ACHN (cell line): Measurements from ENCODE around the gene C3.

Experiments
- DNase-seq: peaks from one replicate; pipeline ENCODE4 v3.0.0-alpha.2; 2015
- in situ Hi-C: cut with HindIII; loops from 2 replicates; pipeline ENCODE4 v1.10.0; 2017; ENCODE audit warnings: low sequenced_read_pairs, low pct_ligation_motif_present, low pct_unique_long_range_greater_than_20kb

Gene C3

DNA sequence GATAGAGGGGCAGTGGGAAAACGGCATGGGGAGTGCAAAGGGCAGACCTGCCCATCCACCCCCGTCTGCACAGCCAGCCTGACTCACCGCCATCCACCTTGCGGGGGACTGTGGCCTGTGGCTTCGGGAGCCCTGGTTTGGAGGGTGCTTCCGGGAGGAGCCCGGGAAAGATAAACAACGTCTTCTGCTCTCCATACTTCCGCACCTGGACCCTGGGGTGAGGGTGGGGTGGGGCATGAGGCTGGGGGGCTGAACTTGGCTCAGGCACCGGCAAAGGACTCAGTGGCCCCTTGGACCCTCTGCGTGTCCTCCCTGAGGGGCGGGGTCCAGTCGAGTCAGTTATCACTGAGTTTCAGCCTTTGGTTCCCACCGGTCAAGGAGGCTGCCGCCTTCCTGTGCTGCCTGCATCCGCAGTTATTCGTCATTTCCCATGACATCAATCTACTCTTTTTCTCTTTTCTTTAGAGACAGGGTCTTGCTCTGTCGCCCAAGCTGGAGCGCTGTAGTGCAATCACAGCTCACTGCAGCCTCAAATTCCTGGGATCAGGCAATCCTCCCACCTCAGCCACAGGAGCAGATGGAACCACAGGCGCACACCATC lies 13.7 kb upstream of the C3 start:
- in situ Hi-C loops = no loop called here
- DNase-seq = no peak

DNA sequence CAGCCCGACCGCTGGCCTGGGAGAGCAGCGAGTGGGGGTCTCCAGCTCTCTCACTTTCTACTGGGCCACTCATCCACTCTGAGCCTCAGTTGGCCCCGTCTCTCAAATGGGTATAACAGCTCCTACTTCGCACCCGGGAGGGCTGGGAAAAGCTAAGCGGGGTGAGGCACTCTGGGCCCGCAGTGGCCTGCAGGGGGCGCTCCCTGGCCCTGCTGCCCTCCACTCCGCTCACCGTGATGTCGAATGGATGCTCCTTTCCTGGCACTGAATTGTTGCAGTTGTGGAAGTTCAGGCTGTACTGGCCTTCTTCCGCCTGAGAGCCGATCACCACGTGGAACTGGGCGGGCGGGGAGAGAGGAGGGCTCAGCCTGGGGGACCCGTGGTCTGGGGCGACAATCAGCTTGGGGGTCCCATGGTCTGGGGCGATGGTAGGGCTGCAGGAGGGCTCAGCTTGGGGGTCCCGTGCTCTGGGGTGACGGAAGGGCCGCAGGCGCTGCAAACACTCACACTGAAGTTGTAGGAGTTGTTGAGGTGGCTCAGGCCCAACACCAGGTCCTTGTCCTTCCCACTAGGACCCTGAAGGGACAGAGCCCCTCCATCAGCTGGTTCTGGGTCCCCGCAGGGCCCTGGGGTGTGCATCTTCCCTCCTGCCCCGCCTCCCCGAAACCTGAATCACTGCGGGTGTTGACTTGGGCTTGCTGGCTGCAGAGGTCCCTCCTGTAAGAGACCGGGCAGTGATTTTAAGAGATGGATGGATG lies 13.1 kb upstream of the C3 start:
- in situ Hi-C loops = no loop called here

DNA sequence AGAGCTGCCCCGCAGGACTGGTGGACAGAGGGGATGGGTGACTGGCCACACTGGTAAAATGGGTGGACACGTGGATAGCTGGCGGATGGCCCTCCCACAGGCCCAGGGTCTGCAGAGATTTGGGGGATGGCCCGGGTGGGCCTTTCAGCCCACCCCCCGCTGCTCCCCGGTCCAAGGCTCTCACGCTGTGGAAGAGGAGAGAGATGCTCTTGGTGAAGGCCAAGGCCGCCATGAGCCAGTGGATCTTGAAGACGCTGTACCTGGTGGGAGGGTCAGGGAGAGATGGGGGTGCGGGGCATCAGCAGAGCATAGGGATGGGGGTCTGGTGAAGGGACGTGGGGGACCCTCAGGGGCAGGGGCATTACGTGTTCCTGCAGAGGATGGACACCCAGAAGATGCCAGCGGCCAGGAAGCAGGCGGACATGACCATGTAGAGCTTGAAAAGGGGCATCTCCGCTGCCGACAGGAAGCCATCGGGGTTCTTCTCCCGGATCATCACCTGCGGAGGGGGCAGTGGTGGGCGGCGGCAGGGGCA lies 12.4 kb upstream of the C3 start:
- no peak for DNase-seq
- in situ Hi-C loops = no loop called here

More for the DNA sequence above, 13.1 kb upstream of the C3 start:
- DNase-seq = no peak

DNA sequence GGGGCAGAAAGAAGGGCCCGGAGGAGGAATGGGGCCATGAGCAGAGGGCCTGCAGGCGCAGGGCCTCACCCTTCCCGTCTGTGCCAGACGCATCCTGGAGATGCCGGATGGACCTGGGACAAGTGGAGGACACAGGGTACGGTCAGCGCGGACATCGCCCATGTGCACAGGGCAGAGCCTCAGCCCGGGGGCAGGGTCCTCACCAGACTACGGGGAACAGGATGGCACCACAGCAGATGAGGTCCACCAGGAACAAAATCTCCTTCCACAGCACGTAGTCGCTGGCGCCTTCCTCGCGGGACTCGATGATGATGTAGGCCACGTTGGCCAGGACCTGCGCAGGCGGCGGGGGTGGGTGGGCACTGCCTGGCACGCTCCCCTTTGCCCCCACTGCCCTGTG lies 11.4 kb upstream of the C3 start:
- DNase-seq = no peak
- in situ Hi-C loops = no loop called here

DNA sequence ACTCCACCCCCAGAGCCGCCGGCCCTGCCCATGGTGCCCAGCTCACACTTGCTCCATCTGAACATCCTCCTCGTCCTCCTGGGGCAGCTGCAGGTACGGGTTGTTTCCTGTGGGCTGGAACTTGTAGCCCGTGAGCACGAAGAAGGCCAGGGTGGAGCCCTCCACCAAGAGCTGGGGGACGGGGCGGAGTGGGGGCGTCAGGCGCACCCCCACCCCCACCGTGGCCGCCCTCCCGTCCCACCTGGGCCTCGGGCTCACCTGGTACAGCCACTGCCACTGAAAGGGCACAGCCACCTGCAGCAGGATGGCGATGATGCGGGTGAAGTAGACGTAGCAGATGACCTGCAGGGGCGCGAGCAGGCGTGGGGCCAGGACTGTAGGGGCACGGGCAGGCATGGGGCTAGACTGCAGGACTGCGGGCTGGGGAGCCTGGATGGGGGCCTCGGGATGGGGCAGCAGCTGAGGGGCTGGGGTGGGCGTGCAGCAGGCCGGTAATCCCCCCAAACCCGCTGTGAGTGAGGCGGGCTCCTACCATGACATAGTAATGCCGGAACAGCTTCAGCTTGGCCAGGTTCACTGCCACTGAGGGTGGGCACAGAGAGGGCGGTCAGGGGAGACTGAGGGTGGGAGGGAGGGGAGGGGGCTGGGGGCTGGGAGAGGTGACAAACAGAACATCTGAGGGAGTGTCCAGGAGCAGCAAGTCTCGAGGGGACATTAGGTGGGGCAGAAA lies 10.7 kb upstream of the C3 start:
- DNase-seq = no peak
- in situ Hi-C loops = no loop called here

DNA sequence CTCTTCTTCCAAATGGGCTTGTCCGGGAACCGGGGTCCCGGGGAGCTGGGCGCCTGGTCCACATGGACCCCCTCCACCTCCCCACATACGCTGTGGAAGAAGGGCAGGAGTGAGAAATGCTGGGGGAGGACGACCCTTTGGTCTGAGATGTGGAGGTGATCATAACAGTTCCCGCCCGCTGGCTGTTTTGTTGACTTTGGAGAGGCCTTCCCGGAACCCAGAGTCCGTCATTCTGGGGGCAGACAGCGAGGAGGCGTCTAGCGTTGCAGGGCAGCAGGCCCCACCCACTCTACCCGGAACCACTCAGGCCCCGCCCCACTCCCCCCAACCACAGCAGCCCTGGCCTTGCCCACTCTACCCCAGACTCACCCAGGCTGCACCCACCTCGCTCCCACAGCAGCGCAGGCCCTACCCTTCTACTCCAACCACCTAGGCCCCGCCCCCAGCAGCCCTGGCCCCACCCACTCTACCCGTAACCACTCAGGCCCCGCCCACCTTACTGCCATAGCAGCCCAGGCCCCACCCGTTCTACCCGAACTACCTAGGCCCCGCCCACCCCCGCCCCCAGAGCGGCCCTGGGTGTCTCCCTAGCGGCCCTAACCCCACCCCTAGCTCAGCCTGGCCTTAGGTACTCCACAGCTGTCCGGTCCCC lies 9.8 kb upstream of the C3 start:
- no peak for DNase-seq
- in situ Hi-C loops = no loop called here

DNA sequence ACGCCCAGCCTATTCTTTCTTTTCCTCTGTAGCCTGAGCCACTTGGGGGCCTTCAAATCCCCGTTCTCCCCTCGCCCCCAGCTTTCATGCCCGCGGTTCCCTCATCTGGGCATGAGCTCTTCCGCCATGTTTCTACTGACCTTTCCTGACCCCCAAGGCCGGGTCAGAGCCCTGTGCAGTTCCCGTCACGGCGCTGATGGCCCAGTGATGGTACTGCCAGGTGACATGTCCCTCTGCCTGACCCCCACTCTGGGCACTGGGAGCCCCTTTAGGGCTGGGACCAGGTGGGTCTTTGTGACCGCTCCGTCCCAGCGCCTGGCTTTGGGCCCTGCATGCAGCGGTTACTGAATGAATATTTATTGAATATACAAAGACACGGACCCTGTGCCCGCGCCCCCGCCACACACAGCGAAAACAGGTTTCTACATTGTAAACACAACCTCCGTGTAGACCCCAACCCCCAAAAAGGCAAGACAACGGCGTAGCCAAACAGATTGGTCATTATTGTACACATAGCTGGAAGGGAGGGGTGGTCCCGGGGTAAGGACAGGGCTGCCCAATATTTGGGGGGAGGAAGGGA lies 9.2 kb upstream of the C3 start:
- in situ Hi-C loops = no loop called here
- no peak for DNase-seq

DNA sequence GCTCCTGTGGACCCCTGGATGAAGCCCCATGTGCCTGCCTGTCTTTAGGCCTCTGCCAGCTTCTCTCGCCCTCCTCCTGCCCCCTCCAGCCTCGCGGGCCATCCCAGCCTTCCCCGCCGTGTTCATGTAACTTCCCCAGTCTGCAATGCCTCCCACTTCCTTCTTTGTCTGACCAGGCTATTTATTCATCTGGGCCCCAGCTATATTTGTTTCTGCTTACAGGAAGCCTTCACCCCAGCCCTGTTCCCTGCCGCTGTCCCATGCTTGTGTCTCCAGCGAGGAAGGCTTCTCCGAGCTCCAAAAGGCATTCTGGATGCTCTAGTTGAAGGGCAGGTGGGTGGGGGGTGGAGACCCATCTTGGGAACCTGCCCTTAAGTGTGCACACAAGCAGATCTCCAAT lies 7.9 kb upstream of the C3 start:
- in situ Hi-C loops = no loop called here
- no peak for DNase-seq

DNA sequence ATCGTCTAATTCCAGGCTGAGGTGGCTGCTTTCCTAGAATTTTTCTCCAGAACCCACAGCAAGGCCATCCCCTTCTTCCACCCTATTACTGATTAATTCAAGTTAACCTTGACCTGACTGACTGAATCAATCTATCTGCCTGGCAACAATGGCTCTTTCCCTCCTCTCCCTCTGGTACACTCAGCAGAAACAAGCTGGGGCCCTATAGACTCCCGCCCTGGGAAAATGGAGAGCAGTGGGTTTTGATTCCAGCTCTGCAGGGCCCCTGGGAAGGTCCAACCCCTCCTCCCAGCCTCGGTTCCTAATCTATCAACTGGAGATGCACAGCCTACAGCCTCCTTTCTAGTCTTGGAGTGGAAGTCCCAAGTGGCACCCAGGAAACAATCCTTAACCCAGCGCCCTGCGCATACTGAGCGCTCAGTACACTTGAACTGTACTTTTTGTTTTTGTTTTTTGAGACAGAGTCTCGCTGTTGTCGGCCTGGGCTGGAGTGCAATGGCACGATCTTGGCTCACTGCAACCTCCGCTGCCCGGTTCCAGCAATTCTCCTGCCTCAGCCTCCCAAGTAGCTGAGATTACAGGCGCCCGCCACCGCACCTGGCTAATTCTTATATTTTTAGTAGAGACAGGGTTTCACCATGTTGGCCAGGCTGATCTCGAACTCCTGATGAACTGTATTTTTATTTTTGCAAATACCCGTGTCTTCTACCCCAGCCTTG lies 5.2 kb upstream of the C3 start:
- peak; percentile 40 for DNase-seq
- in situ Hi-C loops = no loop called here

DNA sequence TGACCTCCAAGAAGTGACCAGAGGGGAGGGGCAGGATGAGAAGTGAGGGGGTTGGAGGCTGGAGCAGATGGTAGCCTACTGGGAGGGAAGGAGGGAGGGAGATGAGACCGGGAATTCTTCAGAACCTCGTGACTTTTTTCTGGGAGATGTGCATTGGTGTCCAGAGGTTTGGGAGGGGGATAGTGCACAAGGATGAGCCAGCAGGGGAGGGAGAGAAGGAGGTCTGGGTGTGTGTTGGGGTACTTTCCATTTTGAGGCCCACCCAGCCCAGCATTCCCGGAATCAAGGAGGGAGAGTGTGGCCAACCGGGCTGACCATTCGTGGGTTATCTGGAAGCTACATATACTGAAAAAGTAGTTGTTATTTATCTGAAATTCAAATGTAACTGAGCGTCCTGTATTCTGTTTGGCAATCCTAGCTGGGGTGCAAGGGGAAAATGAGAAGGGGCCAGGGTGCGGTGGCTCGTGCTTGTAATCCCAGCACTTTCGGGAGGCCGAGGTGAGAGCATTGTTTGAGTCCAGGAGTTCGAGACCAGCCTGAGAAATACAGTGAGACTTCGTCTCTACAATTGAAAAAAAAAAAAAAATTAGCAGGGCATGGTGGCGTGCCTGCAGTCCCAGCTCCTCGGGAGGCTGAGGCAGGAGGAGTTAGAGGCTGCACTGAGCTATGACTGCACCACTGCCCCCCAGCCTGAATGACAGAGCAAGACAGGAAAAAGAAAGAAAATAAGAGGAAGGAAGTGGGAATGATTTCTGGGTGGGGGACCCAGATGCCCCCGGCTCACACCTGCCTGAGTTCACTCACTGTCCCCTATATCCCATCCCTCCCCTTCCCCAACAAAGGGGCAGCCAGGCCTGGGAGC lies 4.4 kb upstream of the C3 start:
- DNase-seq = no peak
- in situ Hi-C loops = no loop called here

DNA sequence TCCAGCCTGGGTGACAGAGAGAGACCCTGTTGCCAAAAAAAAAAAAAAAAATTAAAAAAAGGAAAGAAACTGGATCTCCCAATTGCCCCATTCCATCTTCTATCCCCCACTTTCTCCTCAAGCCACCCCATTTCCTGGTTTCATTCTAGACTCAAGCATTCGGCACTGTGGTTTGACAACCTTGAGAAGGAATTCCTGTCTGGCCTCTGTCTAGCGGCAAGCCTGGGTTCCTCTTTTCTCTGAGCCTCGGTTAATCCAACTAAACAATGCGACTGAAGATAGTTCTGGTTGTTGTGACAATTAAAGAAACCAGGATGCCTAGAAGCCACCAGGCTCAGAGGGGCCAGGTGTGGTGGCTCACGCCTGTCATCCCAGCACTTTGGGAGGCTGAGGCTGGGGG lies 3.3 kb upstream of the C3 start:
- in situ Hi-C loops = no loop called here
- DNase-seq = no peak

DNA sequence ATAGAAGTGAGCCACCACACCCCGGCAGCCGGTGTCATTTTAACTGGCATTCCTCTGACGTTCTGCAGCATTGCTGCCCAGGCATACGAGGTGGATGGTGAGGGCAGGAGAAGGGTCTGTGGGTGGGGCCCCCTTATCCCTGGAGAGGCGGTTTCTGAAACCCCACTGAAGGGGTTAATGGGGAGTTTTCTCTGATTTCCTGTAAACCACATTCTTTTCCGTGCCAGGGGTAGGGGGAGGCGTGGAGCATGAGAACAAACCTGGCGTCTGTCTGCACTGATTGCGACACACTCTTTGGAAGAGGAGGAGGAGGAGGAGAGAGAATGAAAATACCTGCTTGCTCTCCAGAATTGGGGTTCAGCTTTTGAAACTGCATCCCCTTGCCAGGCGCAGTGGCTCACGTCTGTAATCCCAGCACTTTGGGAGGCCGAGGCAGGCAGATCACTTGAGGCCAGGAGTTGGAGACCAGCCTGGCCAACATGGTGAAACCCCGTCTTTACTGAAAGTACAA lies 2.7 kb upstream of the C3 start:
- DNase-seq = peak; percentile 18
- in situ Hi-C loops = no loop called here

DNA sequence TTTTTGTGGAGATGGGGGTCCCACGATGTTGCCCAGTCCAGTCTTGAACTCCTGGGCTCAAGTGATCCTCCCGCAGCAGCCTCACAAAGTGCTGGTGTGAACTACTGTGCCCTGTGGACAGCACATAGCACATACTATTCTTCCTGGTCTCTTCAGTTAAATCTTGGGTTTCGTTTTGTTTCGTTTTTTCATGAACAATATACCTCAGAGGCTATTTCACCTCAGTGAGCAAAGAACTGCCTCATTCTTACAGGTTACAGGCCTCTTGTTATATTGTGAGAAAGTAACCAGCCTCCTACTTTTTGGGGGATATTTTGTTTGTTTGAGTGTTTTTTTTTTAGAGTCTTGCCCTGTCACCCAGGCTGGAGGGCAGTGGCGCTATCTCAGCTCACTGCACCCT lies 1.3 kb upstream of the C3 start:
- DNase-seq = no peak
- in situ Hi-C loops = no loop called here

DNA sequence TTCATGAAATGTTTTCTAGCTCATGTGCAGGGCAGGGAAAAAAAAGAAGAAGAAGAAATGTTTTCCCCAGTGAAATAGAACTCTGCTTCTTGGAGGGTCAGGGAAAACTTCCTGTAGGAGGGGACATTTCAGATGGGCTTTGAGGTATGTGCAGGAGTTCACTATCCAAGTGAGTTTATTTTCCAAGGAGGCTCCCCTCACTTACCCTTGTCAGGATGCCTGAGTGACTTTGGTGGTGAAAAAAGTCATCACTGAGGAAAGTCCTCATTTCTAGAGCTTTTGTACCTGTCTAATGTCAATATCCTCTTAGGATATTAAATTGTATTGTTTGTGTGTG lies 656 bp upstream of the C3 start:
- no peak for DNase-seq
- in situ Hi-C loops = no loop called here

DNA sequence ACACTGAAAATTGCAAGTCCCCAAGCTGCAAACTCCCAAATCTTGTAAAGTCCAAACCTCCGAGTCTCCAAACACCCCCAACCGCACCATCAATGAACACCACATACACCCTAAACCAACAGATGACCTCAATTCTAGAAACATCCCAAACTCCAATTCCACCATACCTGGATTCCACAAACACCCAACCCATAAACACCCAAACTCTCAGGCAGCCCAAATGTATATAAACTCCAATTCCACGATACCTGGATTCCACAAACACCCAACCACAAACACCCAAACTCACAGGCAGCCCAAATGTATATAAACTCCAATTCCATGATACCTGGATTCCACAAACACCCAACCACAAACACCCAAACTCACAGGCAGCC lies 470 bp downstream of the C3 start:
- in situ Hi-C loops = no loop called here
- DNase-seq = no peak

DNA sequence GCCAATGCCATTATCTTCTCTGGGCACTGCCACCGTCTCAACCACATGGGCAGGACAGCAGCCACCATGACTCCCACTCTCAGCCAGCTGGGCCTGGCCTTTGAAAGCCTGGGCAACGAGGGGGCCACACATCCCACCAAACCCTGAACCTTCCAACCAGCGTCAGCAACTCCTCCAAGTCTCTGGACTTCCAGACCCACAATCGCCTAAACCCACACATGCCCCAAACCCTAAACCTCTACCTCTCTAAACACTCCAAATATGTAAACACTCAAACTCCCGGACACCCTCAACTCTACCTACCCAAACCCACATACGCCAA lies 949 bp downstream of the C3 start:
- in situ Hi-C loops = no loop called here
- no peak for DNase-seq

DNA sequence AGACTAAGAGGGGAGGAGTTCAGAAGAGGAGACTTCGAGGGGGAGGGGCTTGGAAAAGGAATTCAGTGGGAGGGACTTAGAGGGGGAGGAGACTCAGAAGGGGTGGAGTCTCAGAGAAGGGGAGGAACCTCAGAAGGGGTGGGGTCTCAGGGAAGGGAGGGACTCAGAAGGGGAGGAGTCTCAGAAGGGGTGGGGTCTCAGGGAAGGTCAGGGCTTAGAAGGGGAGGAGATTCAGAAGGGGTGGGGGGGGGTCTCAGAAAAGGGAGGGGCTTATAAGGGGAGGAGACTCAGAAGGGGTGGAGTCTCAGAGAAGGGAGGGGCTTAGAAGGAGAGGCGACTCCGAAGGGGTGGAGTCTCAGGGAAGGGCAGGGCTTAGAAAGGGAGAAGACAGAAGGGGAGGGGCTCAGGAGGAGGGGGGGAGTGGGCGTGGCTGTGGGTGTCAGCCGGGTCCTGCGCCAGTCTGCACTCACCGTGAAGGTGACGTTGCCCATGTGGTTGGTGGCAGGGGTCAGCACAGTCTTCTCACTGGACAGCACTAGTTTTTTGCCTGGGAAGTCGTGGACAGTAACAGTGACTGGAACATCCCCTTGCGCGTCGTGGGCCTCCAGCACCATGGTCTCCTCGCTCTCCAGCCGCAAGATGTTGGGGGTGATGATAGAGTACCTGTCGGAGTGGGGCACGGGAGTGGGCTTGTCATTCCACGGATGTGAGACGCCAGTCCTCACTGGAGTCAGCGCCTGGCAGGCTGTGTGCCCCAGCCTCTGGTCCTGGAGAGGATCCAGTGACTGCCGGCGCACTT lies 1.5 kb downstream of the C3 start:
- in situ Hi-C loops = no loop called here
- DNase-seq = peak; percentile 37
